ENCODE results near the gene CMC1.

Gene CMC1

DNA sequence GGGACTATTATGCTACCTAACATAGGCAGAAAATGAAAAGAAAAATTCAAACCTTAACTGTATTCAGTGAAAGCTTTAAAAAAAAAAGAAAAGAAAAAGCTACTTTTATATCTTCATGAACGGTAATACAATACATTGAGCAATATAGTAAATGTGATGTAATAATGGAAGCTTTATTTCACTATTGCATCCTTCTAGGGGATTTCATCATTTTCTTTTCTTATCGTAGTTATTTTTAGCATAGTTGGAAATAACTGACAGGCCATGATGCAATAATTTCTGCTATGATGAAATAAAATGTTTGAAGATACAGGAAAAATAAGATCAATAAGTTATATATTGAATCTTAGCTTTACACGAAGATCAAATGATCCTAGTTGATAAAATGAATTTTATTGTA is 66.8 kb downstream of the CMC1 start:
- no peak for DNase-seq

DNA sequence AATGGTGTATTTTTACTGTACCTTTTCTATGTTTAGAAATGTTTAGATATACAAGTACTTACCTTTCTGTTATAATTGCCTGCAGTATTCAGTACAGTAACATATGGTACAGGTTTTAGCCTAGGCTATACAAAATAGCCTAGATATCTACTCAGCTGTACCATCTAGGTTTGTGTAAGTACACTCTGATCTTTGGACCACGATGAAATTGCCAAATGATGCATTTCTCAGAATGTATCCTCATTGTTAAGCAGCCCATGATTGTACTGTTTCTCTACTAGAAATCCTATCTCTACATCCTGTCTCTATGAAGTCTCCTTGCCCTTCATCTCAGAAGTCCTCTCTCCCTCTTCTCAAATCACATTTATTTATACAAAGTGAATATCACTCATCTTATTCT is 74.3 kb downstream of the CMC1 start:
- no peak for DNase-seq

DNA sequence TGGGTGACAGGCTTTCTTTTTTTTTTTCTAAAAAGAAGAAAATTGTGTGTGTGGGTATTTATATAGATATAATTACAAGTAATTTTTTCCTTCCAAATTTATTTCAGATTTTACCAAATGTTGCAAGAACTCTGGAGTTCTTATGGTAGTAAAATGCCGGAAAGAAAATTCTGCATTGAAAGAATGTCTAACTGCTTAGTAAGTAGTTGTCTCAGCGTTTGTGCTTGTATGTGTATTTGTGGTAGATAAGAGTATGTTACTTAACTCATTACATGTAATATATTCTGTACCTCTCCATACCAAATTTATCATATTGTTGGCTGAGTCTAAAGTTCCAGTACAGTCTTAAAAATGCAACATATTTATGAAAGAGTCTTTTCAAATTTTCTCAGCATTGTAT is 74.8 kb downstream of the CMC1 start:
- no peak for DNase-seq

DNA sequence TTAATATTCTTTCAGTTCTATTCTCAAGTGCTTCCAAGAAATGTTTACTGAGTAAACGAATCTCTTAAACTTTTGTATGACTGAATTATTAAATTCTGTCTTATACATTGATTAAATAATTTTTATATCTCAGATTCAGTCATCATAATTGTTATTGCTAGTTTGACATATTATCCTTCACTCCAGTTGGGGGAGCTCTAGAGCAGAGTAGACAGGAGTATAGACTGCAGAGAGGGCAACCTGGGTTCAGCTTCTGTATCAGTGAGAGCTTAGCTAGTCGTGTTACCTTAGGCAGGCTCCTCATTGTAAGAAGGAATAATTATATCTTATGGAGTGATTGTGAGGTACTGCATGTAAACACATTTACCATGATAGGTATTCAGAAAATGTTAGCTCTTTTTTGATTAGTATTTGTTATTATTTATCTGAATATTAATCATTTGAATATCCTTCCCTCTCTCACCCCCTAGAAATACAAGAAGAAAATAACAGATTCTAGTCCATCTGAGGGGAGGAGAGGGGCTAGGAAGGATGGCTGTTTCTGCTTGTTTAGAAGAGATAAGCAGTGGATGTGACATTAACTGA is 76.1 kb downstream of the CMC1 start:
- peak; percentile 73 for DNase-seq

DNA sequence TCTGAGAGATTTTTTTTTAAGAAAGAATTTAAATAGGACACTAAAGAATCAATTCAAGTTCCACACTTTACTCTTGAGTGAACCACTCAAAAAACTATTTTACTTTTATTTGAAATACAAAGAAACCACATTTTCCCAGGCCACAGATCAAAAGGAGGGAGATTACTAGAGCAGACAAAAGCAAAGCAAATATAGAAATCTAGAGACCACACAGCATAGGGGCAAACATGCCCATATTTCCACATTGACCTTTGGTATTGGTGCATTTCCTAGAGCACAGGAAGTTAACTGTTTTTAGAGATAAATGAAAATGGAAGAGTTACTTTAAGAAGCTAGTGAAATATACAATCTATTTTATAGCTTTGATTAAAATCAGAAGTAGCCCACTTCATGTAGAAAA is 79.6 kb downstream of the CMC1 start:
- no peak for DNase-seq

DNA sequence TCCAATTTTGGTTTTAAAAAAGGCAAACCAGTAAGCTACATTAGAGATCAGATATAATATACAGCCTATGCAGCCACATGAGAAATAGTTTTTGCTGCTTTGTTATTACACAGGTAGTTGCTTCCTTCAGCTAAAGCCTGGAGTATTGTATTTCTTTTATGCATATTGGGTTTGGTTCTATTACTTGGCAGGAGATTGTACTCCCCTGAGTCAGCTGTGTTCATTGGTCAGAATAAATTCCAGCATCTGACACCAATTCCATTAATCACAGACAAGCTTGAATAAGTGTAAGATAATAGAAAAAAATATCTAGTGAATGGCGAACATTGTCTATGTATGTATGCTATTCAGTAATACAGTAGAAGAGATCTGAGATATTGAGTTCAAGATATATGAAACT is 81.0 kb downstream of the CMC1 start:
- no peak for DNase-seq

DNA sequence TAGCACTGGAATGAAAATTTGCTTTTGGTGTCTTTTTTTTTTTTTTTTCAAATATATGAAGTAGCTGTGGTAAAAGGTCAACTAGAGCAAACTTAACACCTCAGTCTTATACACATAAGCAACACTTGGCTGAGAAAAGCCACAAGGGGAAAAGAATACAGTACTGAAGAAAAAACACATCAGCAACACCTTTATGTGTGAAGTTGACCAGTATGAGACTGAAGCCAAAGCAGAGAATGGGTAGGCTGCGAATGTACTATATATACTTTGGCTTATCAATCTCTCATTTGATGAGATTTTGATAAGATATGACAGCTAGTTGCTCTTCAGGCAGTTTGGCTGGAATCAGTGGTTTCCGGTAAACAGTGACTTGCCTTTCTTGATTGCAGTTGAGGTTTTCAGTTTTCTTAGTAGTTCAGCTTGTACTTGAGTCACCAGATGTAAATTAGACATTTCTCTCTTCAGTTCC is 85.1 kb downstream of the CMC1 start:
- peak; percentile 66 for DNase-seq

DNA sequence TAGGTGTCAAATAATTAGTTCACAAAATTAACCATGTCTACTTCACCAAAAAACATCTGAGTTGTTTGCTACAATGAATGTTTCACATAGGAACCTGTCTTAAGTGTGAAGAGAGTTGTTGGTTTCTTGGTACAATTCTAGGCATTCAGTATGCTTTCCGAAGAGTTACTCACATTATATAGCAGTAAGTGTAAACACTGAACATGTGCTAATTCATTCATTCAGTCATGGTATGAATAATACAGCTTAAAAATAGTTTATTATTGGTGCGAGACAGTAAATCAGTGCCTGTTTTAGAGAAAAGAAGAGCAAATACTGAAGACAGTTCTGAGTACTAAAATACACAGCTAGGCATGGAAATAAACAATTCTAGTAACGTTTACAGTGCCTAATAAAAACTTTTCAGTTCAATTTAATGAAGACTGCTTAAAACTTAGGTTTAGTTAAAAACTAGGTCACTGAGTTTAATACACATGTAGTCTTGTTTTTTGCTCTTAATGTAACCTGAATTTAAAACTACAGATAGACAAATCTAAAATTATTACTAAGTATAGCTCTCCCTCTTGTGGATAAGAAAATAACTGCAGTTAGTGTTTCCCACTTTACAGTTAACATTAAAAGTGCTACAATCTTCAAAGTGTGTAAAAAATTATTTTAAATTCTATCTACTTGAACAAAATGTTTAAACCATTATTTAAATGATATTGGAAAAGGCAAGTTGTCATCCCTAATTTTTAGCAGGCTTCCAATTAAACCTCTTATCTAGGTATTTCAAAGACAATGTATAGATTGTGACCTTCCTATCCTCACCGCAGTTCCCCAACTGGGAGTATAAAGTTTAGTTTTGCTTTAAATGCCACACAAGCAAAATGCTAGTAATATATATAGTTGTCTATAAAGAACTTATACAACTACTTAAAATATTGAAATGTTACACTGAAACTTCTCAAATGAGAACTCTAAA is 87.1 kb downstream of the CMC1 start:
- peak; percentile 66 for DNase-seq

DNA sequence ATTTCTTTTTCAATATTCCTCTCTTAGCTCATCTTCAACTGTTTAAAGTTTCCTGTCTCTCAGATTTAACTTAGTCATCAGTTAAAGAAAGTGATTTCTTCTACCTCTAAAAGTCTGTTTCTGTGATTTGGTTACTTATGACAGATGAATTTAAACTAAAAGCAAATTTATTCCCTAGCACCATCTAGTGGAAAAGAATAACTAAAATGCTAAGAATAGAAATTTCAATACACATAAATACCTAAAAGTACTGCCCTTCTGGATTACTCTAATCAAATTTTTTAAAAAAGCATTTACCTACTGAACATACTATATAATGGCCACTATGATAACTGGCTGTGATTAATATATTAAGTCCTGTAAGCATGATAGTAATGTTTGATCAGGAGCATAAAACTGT is 93.1 kb downstream of the CMC1 start:
- no peak for DNase-seq

DNA sequence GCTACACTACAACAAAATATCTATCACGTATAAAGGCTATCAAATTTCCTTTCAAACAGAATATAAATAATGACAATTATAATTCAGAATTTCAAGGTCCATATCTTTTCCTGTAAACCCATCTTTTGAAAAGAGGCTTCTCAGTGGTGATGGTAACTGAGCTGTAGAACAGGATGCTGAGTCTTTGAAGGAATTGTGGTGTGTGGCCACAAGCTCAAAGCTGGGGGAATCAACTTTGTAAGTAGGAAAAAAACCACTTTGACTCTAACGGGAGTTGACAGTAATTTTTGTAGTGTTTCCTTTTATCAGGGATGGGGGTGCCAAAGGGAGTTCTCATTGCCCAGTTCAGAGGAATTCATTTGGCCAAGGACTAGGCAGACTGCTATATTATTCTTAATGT is 93.8 kb downstream of the CMC1 start:
- no peak for DNase-seq

DNA sequence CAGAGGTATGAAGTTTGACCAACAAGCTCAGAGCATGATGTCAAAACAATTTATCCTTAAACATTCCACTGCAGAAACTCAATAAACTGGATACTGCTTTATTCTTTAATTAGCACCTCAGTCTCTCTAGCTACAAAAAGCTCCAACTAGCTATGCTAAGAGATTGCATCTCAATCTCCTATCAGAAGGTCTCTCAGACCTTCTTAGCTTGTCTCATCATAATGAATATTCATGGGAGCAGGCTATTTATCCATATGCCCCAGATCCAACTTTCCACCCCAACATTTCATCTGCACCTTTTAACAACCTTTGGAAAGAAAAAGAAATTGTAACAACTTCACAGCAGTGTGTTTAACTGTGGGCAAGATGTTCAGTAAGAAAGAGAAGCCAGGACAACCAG is 95.8 kb downstream of the CMC1 start:
- no peak for DNase-seq

DNA sequence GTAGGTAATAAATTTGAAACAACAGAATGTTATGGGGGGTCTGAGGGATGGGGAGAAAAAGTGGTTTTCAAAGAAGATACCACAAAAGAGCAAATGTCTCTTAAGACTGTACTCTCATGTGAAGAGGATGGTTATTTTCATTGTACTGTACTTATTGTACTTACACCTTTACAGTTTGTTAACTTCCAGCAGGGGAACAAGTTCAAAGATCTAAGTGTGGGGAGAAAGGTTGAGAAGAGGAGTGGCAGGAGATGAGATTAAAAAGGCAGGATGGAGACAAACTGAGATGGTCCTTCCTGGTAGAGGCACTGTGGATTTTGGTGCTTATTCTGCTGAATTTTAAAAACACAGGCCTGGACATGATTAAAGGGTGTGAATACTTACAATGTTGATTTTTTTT is 101.7 kb downstream of the CMC1 start:
- no peak for DNase-seq

DNA sequence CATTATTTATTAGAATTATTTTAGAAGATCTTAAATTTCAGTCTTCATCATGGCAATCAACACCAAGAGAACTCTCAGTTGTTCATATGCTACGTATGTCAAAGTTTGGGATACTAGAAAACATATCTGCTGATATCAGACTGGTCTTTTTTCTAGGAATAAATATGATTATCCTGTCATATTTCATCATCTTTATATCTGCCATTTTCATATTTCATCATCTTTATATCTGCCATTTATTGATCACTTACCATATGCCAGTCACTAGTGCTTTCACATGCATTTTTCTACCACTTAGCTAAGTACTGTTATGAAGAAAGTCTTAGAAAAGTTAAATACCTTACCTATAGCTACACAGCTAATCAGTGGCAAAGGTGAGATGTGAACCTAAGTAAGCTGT is 104.3 kb downstream of the CMC1 start:
- DNase-seq = no peak

DNA sequence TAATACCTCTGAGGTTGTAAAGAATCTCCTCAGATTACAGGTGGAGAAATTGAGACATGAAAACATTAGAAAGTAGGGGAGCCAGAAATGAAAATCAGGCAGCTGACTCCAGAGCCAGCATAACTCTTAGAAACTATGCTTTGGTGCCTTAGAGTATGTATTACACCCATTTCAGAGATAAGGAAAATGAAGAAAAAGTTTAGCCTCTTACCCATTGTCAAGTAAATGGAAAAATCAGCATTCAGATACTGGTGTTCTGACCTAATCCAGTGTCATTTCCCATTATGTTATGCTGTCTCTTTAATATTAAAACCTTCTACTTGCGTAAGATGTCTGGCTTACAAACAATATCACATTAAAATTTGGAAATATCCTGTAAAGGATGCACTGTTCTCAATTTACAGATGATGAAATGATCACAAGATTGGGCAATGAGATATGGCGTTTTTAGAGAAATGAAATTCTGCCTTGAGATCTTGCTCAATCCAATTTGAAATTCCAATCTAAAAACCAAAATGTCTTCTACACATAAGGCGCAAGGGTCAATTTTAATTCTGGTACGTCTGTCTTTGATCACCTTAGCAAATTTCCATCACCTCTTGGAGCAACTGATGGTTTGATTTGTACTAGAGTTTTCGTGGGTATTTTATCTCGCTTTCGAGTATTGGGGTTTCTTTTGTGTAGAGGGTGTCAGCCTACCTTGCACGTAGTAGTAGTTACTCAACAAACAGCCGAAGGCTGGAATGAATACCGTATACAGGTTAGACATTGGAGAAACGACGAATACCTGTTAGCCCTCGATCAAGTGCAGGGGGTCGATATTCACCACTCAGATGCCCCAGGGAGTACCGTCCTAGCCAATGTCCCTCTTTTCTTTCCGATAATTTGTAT is 106.2 kb downstream of the CMC1 start:
- peak; percentile 26 for DNase-seq

DNA sequence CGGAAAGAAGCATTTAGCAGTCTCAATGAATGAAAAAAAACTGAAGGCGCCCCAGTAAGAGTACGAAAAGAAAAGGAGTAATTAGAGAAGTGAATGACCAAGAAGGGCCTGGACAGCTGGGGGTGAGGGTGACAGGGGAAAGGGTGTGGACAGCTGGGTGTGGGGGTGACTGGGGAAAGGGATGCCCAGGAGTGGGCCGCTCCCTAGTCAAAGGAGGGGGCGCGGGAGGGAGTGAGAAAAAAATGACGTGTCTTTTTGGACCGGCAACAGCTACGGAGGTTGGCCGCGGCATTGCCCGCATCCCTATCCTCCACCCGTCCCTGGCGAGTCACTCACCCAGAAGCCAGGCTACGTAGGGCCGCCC is 106.8 kb downstream of the CMC1 start:
- no peak for DNase-seq

DNA sequence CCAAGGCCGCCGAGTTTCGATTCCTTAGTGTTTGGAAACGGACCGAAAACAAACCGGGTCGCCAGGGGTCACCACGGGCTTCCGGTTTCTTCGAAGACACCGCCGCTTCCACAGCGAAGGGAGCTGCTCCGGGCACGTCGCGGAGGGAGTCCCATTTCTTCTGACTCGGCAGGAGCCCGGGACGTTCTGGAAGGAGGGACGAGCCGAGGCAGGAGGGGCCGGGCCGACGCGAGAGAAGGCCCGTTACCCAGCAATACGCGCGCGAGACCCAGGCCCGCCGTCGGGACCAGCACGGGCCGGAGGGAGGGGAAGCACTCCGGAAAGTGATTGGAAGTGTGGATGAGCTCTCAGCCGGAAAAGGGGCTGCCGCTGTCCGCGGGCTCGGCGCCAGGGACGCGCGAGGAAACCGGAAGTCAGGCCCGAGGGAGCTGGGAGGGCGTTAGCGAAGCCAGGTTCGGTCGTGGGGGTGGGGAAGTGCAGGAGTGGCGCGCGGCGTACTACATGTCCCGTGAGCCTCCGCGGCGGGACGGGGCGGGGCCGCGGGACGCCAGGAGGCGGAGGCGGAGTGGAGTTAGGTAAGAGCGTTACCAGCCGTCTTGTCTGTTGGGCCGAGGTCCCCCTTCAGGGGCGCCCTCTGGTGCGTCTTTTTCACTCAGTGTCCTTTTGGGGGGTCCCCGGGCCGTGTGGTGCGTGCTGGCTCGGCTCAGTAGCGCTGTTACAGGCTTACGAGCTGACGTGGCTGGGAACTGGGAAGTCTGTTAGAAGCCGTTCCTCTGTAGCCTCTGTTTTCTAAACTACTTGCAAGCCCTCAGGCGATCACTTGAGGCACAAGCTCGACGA is 107.4 kb downstream of the CMC1 start, which contains the start of the genes AZI2 and ZCWPW2:
Gene AZI2, minus strand, starts transcription at position 196 of the 840 bp plus-strand sequence. CDS start 8,207 bp downstream, outside the sequence.
Gene ZCWPW2, plus strand, starts transcription at position 93 of the 840 bp plus-strand sequence. CDS start 64,348 bp downstream, outside the sequence.
- peak; percentile 93 for DNase-seq

DNA sequence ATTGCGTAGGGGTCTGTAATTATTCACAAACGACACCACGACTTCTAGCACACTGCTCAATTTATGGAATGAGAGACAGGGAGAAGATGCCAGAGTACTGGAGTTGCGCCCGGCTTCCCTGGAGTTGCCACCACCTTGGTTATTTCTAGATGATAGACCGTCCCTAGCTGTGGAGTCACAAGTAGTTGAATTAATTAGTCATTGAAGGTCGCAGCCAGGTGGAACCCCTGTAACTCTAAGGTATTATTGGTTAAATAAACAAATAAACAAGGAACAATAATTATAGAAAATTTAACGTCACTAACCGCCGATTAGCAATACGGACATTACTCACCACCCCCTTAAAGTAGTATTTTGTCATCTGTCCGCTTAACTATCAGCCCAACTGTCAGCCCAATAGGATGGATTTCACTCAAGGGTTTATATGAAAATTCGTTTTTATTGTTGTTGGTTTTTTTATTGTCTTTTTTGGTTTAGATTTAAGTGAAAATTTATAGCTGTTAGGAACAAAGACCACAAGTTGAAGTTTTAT is 108.1 kb downstream of the CMC1 start:
- DNase-seq = no peak

Measured in CD4-positive, alpha-beta T cell treated with Interleukin-12 subunit alpha and Interleukin-12 subunit beta, for 1 hour (primary cell).